GM19043 (cell line): ENCODE results near the gene CFAP92.
A peak's percentile ranks its signal among the peaks of the same experiment; 100 is the strongest.

ENCODE experiments used
- ATAC-seq: cut with Tn5 transposase; IDR thresholded peaks from one replicate; pipeline ENCODE4 v1.9.1; 2021; ENCODE audit warnings: low read depth; ENCODE audit not compliant: unreplicated experiment

The CFAP92 gene, protein sequence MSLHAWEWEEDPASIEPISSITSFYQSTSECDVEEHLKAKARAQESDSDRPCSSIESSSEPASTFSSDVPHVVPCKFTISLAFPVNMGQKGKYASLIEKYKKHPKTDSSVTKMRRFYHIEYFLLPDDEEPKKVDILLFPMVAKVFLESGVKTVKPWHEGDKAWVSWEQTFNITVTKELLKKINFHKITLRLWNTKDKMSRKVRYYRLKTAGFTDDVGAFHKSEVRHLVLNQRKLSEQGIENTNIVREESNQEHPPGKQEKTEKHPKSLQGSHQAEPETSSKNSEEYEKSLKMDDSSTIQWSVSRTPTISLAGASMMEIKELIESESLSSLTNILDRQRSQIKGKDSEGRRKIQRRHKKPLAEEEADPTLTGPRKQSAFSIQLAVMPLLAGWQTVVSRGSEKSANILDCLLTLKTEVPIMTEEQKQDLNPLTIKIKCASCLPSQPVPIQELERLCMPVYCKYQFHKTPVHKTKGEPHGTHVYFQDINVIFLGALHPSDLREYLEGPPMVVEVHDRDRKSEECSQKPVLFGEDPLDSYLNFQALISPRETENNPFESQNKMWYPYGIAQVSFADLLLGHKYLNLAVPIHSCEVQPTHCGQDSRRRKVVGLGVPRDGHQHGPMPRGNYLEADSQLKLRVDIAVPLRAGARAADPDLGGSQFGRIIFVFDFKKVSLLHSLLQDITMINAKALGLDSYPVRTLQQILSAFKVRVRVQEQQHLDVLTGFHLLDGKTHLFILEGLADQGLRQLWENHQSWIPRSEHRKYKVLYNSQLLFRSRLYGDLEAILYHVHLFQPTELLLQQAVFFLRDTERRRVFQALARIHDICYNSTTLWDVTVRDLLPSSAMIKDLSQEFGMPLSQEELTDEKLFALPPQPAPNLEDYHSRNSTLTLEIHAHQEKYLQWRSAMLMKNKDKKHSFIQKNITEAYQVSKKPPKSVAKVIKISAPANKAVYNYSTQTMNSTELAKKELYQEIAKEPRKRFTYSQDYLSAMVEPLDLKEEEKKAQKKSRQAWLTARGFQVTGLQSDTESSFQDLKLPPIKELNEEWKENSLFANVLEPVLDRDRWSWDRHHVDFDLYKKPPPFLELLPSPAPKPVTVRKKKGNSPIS

DNA sequence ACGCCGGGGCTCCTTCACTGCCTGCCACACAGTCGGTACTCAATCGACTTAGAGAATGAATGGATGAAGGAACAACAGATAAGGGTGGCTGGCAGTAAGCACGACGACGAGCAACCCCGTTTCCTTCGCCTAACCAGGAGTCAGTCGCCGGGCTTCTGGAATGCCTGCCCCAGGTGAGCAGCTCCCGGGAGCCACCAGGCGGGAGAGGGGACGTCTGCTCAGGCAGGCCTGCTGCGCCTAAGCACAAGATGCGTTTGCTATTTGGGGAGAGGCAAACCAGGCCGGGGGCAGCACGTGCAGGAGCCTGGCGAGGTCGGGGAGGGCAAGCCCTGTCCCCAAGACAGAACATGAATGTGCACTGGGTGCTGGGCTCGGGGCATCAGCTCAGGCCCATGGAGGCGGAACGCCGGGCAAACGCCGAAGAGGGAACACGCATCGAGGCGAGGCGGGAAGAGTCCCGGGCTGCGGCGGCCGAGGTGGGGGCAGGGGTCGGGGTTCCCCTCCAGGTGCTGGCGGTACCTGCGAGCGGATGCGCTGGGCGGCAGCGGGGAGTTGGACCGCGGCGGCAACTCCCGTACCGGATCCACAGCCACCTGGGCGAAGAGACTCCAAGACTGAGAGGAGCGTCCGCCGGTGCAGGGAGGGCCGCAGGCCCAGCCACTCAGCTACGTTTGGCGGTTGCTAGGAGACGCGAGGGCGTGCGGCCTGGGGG lies at the start of gene CFAP92:
TSS of gene CFAP92 (minus strand) at position 616 of the 712 bp plus-strand sequence. CDS start 772 bp downstream, outside the sequence.
- ATAC-seq = peak; percentile 89

DNA sequence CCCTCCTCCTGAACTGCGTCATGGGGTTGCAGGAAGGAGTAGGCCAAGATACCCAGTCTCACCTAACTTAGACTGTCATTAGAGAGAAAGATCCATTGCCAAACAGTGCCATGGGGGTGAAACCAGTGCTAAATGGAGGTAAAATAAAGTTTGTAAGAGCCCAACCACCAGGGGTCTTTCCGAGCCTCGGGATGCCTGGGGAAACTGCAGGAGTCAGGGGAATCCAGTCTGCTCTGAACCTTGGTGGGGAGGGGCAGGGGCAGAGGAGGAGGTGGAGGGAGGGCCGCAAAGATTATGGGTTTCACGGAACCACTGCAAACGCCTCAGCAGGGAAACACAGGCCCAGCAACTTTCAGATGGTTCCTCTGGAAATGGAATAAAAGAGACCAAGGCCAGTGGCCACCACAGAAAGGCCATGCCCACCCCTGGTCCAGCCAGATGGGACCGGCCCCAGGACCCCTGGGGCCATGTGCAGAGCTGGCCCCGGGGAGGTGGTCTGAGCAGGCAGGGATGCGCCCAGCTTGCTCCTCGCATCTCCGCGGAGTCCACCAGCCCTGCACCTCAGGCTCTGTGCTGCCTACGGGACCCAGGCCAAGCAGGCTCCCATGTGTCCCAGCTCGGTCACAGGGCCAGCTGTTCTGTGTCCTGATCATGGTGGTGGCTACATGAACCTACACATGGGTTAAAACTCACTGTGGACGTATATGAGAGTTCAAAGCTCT lies 46.9 kb upstream of the CFAP92 start:
- no peak for ATAC-seq

DNA sequence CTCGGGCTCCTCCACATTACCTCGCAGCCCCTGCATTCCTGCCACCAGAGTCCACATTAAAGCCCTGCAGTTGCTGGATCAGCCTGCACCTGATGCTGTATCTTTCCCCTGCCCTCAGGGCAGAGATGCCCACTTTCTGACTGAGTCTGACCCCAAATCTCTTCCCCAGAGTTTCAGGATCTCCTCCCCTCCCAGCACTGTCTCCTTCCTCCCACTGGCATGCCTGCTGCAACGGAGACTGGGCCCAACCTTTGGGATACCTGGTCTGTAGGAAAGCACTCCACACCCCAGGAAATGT lies 46.1 kb upstream of the CFAP92 start:
- ATAC-seq = no peak

DNA sequence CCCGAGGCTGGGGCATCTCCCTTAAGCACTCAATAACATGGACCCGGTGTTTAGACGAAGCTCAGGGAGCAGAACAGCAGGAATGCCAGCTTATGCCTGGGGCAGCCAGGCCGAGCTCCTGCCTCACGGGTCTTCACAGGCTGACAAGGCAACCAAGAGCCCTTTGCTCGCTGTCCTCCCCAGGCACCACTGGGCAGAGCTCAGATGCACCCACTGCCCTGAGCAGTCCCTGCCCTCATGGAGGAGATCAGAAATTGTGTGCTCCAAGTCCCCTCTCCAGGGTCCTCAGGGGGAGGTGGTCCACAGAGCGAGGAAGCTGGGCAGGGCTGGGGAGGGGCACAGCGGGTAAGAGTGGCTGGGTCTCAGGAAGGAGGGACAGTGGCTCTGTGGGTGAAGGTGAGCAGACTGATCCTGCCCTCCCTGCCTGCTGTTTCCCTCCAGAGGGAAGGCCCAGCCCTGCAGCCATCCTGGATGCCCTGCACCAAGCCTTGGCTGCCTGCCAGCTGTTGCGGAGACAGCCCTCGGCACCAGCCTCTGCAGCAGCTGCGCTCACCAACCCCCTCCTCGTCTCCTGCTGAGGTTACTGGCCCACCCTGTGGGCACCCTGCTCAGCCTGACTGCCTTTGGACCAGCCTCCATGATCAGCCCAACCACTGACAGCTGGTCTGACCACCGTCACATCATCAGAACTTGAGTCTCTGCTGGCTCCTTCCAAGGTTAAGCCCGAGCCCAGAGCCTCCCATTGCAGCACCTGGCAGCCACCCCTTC lies 45.6 kb upstream of the CFAP92 start:
- ATAC-seq = no peak

DNA sequence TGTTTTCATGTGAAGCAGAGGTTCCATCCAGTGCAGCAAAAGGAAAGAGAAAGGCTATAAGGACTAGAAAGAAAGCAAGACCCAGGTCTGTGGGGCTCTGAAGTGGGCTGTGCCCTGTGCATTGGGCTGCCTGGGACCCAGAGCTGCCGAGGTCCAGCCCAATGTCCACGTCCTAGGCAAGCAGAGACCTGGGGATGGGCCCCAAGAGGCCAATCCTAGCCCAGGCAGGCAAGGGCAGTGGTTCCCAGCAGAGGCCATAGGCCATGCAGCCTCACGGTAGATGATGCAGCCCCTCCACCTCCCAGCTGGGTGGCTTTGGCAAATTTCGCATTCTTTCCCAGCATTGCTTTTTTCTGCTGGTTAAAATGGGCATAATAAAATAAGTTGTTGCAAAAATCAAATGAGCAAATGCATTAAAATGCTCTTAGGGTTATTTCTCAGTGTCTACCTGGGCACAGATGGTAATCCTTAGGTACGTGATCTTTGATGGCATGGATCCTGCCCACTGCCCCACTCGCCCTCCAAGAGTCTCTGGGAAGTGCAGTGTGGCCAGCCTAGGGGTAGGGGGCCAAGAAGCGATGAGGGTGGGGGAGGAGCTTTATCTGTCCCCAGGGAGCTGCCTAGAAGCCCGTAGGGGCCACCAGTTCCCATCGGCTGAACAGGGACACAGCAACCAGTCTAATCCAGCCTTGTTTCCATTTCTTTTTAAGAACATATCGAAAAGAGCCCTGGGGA lies 44.4 kb upstream of the CFAP92 start:
- no peak for ATAC-seq

DNA sequence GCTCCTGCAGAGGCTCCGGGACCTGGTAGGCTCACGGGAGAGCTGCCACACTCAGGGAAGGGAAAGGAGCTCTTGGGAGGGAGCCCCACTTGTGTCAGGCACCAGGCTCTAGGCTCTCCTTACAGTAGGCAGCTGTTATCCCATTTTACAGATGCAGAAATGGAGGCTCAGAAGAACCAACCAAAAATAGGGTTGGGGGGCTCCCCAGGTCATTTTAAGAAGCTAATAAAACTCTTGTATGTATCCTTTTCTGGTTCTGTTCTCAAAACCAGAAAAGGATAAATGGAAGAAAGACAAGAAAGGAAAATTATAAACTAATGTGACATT lies 43.2 kb upstream of the CFAP92 start:
- ATAC-seq = no peak

DNA sequence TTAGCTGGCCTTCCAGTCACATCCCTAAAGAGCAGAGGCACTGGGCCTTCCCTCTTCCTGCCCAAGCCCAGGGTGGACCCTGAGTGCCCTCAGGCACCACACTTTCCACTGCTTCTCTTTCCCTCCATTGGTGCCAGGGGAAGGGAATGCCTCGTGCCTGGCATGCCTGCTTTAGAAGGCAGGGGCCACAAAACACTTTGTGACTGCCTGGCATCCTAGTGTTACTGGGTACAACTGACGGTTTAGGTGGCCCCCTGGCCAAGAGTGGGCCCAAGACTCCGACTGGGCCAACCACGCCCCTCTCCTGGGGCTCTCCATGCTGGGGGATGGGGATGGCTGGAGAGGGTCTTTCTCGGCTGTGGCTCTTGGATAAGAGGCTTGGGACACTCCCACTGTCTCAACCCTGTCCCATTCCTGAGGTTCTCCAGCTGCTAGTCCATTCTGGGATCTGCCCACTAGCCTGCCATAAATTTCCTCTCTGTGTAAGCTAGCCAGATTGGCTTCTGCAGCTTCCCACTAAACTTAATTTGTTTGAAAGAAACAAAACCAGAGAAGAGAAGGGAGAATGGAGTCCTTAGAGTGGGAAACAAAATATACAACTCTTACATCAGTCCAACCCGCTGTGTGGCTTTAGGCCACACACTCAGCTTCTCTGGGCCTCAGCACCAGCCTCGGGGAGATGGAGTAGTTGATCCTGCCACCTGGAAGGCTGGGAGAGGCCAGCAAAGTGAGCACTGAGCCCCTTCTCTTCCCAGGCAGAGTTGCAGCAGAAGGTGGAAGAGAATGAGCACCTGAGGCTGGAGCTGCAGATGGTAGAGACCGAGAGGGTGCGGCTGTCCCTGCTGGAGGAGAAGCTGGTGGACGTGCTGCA lies 42.6 kb upstream of the CFAP92 start:
- no peak for ATAC-seq

DNA sequence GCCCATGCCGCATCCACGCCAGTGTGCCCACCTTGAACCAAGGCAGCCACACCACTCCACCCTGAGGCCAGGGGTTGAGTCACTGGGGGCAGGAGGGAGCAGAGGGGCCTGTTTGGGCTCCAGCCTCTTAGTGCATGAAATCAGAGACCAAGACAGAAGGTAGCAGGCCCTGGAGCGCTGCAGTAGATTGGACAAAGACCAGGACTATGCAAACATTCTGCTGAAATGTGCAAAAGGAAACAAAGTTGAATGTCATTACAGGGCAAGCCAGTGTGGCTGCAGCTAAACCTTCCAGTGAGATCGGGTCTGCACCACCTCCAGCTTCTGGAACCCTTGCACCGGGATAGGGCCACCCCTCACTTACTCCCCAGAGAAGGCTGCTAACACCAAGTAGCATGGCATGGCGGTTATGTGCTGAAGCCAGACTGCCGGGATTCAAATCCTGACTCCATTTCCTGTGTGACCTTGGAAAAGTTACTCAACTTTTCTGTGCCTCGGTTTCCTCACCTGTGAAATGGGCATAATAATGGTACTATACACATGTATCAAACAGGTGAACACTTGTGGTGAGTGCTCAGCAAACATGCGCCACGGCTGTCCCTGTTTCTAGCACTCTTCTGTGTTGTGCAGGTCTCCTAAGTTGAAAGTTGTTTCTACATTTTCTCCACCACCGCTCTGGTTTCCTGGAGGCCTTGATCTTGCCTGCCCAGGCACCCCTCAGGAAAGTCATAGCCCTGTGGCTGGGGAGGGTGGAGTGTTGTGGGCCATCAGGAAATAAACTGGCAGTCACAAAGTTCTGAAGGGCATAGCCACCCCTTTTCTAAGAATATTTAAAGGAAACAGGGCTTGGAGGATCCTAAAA lies 41.7 kb upstream of the CFAP92 start:
- ATAC-seq = no peak

DNA sequence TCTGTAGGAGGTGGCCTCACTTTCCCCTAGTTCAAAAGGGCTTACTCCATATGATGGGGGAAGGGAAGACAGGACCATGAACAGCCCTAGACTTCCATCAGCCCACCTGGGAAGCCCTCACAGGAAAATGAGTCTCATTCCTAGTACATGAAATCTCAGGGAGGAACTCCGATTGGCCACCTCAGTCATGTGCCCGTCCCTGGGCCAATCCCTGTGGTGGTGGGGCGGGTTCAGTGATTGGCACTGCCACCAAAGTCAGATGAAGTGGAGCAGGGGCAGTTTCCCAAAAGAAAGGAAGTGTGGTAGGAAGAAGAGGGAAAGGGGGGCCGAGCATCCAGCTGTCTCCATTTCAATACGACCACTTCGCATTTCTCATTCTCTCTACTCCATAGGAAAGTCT lies 40.8 kb upstream of the CFAP92 start:
- no peak for ATAC-seq

DNA sequence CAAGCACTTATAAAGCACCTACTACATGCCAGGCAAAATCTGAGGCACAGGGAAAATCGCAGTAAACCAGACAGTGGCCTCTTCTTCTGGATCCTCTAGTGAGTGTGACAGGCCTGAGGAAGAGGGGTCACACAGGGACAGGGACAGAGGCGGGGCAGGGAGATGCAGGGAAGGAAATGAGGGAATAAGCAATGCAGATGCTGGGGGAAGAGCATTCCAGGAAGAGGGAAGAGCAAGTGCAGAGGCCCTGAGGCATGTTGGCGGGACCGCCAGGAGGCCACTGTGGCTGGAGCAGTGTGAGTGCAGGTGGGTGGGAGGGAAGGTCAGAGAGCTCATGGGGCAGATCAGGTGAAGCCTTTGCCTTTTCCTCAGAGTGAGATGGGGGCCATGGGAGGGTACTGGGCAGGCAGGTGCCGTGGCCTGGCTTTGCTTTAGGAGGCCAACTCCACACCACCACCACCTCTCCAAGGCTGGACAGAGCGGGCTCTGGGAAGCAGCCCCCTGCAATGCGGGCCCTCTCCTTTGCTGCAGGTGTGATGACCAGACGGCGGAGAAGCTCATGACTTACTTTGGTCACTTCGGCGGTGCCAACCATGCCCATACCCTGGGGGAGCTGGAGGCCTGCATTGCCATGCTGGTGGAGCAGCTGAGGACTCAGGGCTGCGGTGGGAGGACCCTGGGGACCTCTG lies 39.9 kb upstream of the CFAP92 start:
- no peak for ATAC-seq

DNA sequence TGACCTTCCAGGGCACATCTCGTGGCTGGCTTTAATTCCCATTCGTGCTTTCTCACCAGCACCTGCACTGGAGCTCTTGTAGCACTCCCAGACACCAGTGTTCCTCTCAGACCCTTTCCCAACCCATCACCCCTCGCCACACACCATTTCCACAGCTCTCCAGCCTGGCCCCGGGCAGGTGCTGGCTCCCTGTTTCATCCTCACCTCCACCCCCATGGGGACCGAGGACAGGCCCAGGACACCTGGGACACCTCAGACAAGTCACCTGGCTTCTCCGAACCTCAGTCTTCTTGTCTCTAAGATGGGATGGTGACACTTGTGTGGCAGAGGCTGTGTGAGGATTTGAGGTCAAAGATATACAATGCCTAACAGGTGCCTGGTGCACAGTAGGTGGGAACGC lies 39.3 kb upstream of the CFAP92 start:
- ATAC-seq = no peak

DNA sequence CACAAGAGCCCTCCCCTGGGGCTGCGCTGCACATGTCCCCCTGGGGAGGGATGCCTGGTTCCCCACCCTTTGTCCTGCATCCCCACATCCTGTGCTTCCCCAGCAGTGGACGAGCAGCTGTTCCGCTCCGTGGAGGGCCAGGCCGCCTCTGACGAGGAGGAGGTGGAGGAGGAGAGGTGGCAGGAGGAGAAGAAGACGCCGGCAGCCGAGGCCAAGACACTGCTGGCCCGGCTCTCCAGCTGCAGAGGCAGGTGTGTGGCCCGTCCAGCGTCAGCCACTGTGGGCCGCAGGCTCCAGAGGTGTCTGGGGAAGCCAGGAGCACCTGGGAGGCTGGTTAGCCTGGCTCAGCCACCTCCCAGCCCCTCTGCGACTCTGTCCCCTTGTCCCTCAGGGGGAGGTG lies 38.8 kb upstream of the CFAP92 start:
- no peak for ATAC-seq

DNA sequence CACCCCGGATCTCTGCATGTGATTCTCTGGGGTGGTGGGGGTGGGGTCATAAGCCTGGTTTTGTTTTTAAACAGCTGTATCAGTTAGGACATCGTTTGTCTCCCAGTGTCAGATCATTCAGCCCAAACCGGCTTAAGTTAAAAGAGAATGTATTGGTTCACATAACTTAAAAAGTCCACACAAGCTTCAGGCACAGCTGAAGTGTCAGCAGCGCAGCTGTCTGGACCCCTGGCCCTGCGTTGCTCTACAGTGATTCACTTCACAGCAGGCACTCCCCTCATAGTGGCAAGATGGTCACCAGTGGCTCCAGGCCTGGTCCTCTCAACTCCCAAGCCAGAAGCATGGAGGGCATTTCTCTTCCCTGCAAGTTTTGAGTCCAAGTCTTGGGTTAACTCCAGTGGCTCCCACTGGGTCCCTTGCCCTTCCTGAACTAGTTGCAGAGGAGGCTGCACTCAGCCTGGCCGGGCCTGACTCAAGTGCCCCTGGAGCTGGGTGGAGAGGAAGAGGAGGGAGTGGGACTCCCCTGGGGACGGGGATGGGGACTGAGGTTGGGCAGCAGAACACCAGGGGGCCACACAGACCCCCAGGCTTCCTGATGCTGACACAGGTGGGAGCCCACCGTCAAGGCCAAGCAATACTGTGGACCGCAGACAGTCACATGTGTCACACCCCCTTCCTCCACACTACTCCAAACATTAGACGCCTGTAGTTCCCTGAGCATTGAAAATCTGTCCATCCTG lies 37.8 kb upstream of the CFAP92 start:
- no peak for ATAC-seq

DNA sequence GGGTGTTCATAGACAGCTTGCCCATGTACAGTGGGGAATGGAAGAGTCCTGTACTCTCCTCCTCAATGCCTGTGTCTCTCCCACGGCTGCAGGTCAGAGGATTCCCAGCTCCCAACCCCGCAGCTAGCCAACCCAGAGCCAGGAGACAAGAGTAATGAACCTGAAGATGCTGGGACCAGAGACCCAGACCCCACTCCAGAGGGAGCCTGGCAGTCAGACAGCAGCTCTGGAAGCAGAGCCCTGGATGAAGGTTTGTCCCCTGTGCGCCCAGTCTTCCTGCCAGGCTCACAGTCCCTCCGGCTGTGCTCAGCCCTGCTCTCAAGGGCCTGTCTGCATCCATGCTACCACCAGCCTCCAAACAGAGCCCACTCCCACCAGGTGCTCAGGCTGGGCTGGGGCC lies 36.7 kb upstream of the CFAP92 start:
- ATAC-seq = no peak

DNA sequence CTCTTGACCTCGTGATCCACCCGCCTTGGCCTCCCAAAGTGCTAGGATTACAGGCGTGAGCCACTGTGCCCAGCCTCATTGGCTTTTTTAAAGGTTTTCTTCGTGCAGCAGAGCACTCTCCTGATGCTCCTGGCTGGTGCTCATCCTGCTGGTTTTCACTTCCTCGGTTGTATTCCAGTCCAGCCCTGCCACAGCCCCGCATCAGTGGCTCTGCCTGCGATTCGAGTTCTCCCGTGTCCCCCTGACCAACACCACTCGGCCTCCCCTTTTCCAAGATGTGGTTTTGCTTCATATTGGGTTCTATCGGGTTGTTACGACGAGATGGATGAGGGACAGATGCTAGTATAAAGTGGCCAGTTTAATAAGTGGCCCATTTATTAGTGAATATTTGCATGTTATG lies 35.0 kb upstream of the CFAP92 start:
- no peak for ATAC-seq

DNA sequence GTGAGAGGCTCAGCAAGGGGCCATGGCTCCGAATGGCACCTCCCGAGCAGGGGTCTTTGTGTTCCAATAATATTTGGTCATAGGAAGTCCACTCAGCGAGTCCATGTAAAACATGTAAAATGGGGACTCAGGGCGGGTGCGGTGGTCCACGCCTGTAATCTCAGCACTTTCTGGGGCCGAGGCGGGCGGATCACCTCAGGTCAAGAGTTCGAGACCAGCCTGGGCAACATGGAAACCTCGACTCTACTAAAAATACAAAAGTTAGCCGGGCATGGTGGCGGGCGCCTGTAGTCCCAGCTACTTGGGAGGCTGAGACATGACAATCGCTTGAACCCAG lies 33.6 kb upstream of the CFAP92 start:
- no peak for ATAC-seq
